ENCODE measurements around the gene PEX14.

DNA sequence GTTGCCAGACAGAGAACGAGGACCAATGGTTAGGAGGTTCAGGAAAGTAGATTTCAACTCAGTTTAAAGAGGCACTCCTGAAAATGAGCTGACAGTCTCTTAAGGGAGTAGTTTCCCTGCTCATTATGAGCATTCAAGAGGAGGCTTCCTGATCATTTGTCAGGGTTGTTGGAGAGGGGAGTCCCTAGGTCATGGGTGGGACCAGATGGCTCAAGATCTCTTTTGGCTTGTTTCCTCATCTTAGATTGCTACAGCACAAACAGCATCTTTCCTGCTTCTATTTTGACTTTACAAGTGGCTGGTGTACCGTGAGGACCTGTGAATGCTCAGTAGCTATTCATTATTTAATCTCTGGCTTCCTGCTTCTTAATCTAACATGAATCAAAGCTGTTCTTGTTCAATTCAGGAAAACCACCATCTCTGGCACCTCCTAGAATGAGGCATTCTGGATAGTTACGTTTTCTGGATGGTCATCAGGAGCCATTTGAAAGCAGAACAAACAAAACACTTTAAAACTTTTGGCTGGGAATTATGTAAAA, 47.6 kb downstream of the PEX14 start:
- no peak for TF ChIP-seq TAF1 (IDR thresholded peaks at IDR 0.05; ENCODE audit: low read depth)
- TF ChIP-seq, protein P1, sequence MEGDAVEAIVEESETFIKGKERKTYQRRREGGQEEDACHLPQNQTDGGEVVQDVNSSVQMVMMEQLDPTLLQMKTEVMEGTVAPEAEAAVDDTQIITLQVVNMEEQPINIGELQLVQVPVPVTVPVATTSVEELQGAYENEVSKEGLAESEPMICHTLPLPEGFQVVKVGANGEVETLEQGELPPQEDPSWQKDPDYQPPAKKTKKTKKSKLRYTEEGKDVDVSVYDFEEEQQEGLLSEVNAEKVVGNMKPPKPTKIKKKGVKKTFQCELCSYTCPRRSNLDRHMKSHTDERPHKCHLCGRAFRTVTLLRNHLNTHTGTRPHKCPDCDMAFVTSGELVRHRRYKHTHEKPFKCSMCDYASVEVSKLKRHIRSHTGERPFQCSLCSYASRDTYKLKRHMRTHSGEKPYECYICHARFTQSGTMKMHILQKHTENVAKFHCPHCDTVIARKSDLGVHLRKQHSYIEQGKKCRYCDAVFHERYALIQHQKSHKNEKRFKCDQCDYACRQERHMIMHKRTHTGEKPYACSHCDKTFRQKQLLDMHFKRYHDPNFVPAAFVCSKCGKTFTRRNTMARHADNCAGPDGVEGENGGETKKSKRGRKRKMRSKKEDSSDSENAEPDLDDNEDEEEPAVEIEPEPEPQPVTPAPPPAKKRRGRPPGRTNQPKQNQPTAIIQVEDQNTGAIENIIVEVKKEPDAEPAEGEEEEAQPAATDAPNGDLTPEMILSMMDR (IDR thresholded peaks at IDR 0.05; ENCODE audit: poor library complexity, severe bottlenecking): no peak
- no peak for TF ChIP-seq RAD21 (conservative IDR thresholded peaks at IDR 0.05)
- no peak for TF ChIP-seq POLR2AphosphoS5 (IDR thresholded peaks at IDR 0.05)
- no peak for TF ChIP-seq EP300 (conservative IDR thresholded peaks at IDR 0.05; ENCODE audit: poor library complexity, severe bottlenecking)
- no peak for TF ChIP-seq EZH2 (IDR thresholded peaks at IDR 0.05; ENCODE audit: borderline replicate concordance, insufficient read depth, low read length, poor library complexity, severe bottlenecking)
- TF ChIP-seq MXI1 (conservative IDR thresholded peaks at IDR 0.05; ENCODE audit: poor library complexity, severe bottlenecking): no peak
- TF ChIP-seq, protein P2, sequence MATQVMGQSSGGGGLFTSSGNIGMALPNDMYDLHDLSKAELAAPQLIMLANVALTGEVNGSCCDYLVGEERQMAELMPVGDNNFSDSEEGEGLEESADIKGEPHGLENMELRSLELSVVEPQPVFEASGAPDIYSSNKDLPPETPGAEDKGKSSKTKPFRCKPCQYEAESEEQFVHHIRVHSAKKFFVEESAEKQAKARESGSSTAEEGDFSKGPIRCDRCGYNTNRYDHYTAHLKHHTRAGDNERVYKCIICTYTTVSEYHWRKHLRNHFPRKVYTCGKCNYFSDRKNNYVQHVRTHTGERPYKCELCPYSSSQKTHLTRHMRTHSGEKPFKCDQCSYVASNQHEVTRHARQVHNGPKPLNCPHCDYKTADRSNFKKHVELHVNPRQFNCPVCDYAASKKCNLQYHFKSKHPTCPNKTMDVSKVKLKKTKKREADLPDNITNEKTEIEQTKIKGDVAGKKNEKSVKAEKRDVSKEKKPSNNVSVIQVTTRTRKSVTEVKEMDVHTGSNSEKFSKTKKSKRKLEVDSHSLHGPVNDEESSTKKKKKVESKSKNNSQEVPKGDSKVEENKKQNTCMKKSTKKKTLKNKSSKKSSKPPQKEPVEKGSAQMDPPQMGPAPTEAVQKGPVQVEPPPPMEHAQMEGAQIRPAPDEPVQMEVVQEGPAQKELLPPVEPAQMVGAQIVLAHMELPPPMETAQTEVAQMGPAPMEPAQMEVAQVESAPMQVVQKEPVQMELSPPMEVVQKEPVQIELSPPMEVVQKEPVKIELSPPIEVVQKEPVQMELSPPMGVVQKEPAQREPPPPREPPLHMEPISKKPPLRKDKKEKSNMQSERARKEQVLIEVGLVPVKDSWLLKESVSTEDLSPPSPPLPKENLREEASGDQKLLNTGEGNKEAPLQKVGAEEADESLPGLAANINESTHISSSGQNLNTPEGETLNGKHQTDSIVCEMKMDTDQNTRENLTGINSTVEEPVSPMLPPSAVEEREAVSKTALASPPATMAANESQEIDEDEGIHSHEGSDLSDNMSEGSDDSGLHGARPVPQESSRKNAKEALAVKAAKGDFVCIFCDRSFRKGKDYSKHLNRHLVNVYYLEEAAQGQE (IDR thresholded peaks at IDR 0.05; ENCODE audit: borderline replicate concordance): no peak
